NCI-H1105 treated with DMSO at 0.1 percent for 48 hours (cell line): ENCODE results near the gene SLCO3A1.

Experiments used
- DNase-seq: peaks from one replicate; lab custom pipeline; 2025; lab: John Stamatoyannopoulos, UW

The SLCO3A1 gene

DNA sequence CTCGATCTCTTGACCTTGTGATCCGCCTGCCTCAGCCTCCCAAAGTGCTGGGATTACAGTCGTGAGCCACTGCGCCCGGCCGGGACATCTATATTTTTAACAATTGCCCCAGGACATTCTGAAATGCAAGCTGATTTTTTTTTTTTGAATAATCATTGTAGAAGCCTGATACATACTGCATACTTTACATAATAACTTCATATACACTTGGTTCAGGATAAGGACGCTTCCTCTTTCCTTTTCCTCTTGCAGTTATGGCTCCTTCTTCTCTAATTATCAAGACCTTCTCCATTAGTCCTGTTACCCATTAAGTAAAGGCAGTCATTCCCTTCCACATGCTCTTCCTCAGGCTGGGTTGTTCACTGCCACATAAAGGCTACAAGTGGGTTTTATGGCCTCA is 58.3 kb downstream of the SLCO3A1 start:
- no peak for DNase-seq

DNA sequence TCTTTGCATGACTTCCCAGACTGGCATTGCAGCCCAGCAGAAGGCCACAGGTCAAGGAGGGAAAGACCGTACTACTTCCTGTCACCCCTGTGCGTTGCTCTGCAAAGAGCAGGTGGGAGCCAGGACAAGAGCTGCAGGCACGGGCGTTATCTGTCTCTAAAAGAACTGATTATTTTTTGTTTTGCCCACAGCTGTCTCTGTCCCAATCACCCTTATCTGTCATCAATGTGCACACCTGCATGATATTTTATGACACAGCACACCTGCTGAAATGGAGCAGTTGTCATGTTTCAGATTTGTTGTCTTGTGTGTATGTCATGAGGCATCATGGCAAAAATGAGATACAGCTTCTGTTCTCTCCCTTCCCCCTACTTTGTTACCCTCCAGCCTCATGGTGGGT is 58.8 kb downstream of the SLCO3A1 start:
- peak; percentile 52 for DNase-seq

DNA sequence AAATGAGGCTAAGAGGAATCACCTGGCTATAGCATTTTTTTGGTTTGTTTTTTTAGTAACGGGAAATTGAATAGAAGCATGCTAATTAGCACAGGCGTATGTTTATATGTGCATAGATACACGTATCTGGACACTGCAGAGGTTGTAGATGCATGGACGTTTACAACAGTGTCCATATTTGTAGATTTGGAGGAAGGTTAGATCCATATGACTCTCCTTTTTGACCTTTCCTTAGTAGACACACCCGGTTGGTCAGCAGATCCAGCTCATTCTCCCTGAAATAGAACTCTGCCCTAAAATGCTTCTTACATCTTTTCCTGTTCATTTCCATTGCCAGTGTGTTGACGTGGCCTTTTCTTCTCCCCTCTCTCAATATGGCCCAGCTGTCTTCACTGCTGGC is 60.1 kb downstream of the SLCO3A1 start:
- no peak for DNase-seq

DNA sequence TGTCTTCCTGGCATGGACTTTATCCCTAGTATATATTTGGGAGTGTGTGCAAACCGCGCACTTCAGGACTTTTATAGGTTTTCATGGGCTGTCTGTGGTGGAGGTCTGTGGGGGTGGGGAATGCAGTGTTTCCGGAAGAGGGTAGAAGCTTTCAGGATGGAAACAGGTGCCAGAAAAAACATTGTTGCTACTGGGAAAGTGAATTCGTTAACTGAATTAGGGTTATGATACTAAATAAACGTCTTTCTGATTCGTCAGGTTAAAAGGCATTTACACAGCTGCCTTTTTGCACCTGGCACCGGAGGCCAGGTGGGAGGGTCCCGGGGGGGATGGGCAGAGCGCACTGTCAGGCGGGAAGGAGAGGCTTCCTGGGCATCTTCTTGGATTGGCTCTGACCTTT is 62.1 kb downstream of the SLCO3A1 start:
- peak; percentile 89 for DNase-seq

DNA sequence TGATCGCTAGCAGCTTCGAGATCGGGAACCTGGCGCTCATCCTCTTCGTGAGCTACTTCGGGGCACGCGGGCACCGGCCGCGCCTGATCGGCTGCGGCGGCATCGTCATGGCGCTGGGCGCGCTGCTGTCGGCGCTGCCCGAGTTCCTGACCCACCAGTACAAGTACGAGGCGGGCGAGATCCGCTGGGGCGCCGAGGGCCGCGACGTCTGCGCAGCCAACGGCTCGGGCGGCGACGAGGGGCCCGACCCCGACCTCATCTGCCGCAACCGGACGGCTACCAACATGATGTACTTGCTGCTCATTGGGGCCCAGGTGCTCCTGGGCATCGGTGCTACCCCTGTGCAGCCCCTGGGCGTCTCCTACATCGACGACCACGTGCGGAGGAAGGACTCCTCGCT is 62.5 kb downstream of the SLCO3A1 start:
- DNase-seq, result peak; percentile 47

DNA sequence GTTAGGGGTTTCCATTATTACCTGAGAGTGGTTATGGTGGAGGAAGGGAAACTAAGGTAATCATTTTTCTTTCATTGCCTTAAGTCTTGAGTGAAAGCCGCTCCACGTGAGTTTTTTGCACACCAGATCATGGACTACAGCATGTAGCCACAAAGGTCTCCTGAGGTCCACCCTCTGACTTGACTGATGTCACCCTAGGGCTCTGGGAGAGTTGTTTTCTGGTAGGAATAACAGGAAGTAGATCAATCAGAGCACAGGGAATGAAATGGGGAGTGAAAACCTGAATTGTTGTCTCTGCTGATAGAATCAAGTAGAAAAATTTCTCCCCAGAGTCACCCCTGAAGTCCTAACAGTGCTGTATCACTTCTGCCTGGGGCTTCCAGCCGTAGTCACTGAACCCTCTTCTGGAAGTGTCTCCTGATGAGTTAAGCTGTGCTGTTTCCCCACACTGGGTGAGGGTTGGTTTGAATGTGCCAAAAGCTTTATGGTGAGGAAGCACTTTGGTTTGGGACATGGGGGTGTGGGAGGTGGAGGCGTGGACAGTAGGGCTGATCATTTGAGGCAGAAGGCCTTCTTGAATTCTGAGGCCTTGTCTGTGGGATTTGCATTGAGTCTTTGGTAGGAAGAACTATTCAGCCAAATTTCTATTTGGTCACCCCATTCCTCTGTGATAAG is 64.3 kb downstream of the SLCO3A1 start:
- DNase-seq, result no peak

DNA sequence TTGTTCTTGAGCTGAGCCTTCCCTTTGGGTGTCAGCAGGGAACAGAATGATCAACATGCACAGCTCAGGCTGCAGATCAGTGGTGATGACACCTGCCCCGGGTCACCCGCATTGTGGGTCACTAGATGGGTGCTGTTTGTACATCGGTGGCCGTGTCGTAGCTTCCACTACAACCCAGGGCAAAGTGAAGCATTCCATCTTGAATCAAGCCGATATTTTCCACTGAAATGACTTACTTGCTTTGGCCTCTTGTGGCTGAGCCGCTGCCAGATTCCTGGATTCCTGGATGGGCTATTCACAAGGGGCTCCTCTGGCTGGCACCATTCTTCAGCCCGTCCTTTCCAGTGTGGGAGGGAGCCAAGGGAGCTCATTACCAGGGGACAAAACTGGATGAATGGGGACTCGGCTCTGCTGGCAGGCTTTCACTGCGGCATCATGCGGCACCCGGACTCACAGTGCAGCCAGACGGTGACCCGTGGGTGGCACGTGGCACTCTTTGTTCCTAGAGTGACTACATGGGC is 65.6 kb downstream of the SLCO3A1 start:
- peak; percentile 11 for DNase-seq

DNA sequence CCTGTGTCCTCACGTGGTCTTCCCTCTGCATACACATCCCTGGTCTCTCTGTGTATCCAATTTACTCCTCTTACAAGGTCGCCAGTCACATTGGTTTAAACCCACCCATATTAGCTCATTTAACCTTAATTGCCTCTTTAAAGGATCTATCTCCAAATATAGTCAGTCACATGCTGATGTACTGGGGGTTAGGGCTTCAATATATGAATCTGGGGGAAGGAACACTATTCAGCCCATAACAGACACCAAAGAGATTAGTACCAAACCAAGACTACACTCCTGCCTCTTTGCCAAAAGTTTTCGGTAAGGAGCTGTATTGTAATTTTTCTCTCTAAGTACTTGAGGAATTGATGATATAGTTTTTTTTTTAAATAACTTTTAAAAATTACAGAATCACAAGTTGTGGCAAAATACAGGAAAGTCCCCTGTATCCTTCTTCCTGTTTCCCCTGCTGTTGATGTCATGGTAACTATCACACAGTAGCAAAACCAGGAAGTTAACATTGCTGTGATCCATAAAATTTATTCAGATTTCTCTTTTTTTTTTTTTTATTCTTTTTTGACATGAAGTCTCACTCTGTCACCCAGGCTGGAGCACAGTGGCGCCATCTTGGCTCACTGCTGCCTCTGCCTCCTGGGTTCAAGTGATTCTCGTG is 67.8 kb downstream of the SLCO3A1 start:
- DNase-seq, result no peak

DNA sequence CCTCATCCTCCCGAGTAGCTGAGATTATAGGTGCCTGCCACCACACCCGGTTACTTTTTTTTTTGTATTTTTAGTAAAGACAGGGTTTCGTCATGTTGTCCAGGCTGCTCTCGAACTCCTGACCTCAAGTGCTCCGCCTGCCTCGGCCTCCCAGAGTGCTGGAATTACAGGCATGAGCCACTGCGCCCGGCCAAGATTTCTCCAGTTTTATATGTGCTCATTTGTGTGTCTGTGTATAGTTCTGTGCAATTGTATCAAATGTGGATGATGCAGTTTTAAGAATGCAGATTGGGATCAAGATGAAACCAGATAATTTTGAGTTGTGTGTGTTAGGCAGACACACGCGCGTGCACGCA is 68.3 kb downstream of the SLCO3A1 start:
- DNase-seq, result no peak

DNA sequence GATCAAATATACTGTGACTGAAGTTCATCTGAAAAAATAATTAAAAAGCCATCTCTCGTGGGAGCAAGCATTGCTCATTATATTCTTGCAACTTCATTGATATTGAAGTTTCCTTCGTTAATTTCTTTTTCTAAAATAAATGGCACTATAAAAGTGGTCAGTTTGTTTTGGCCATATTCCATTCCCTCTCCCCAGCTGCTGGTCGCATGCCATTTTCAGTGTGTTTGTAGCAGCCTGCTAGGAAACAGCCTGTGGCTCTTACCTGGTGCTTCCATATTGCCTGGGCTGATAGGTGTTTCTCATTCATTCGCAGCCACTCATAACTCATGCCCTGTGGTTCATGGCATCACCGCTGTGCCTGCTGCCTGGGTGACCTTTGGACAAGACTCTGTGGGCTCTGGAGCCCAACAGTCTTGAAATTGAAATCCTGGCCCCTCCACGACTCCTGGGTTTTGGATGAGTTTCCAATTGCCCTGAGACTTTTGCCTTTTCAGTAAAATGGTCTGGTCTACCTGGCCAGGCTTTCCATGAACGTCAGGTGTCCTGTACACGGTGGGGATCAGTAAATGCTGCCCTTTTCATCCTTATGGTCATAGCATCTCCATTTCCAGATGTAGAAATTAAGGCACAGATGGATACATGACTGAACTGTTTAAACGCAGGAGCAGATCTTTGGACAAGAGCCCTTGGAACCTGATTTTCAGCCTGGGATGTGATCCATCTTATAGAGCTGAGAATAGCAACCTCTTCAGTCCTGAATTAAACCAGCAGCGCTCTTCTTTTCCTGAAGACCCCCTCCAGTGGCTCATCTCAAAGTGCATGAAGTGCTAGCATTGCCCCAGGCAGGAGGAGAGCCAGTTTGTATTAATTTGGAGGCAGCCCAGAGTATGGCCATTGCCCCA is 69.4 kb downstream of the SLCO3A1 start:
- DNase-seq, result peak; percentile 60

DNA sequence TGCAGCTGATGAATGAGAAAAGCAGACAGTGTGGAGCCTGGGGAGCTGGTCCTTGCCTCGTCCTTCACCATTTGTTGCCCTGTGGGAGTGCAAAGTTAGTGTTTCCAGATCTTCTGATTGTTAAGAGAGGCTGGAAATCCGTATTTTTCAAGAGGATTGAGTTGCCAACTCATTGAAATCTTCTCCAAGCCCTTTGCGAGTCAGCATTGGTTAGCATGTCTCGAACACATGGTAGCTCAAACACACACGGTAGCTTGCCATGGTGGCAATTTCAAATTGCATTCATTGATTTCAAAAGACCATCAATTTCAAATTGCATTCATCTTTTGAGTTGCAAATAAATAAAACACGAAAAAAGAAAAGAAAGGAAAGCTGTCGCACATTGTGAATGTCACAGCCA is 70.7 kb downstream of the SLCO3A1 start:
- no peak for DNase-seq

DNA sequence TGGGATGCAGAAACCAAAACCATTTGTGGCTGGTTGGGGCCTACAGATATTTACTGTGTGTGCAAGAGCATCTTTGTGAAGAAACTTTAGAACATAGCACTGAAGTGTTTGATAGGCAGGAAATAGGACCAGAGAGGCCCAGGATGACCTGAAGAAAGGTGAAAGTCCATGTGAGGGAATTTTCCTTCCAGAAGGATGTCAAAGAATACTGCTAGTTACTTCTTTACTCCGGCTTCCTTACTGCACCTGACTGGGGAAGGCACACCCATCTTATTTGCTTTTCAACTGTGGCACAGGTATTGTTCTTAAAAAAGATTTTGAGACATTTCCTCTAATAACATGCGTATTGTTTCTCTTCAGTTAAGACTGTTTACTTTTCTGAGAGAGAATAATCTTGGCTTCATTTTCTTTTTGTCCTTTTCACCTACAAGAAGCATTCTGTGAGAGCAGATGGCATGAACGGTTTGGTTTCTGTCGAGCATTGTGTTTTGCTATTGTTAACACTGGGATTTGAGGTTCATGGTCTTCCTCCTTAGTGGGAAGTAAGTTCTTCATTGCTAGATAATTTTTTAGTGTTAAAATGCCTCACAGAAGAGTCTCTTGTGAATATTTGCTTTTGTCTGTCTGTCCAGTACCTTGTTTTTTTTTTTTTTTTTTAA is 71.5 kb downstream of the SLCO3A1 start:
- DNase-seq, result no peak

DNA sequence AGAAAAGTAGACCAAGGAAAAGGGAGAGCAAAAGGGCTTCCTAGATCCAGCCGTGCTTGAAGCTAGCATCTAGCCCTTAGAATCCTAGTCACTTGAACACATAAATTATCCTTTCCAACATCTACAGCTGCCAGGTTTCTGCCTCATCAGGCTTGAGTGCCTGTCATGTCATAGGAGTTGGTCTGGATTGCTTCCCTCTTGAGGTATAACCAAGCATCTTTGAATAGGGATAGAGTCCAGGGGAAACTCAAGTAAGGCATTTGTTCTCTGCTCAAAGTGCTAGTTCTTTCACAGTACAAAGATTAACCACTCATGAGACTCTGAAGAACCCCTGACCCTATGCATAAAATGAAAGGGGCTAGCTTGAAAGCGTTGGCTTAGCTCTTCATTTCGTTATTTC is 72.3 kb downstream of the SLCO3A1 start:
- DNase-seq, result peak; percentile 60

DNA sequence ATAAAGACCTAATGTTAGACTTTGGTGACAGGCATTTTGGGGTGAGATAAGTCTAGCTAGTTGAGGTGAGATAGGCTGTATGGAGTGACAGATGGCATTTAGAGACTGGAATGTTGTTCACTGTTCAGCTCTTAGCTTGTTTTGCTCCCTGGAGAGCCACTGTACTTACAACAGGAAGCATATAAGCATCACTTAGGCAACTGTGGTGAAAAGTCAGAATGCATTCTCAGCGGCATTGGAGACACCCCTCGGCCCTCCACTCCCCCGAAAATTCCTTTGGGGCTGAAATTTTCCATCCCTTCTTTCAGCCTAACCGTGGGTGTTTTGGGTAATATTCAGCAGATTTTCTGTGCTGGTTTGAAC is 73.4 kb downstream of the SLCO3A1 start:
- no peak for DNase-seq

DNA sequence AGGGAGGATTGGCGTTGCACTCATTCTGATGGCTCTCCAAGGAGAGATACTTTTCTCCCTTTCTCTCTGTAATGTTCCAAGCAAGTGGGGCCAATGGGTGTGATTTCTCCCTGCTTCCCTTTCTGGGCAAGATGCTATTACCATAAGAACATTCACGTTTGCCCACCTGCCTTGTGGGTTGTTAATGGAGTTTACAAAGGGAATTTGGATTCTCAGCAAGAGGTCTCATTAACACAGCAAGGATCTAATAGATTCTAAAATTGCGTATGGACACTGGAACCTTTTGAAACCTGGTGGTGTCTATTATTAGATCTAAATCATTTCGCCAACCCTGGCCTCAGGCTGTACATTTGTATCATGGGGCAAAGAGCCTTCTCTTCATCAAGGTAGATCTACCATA is 74.1 kb downstream of the SLCO3A1 start:
- no peak for DNase-seq

DNA sequence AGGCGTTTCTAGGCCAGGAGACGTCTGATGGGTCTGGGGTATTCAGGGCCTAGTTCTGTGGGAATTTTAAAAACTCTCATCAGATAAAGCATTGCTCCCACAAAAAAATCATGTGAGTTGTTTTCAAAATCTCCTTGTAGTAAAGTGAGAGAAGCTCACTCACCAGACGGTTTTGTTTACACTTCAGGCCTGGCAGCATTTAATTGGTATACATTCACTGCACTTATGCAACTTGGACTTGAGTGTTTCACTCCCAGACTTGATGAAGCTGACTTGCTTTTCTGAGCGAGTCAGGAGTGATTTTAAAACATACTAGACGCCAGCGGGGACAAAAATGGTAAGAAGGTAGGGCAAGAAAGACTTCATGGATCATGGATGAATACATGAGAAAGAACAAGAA is 75.2 kb downstream of the SLCO3A1 start:
- DNase-seq, result peak; percentile 11

DNA sequence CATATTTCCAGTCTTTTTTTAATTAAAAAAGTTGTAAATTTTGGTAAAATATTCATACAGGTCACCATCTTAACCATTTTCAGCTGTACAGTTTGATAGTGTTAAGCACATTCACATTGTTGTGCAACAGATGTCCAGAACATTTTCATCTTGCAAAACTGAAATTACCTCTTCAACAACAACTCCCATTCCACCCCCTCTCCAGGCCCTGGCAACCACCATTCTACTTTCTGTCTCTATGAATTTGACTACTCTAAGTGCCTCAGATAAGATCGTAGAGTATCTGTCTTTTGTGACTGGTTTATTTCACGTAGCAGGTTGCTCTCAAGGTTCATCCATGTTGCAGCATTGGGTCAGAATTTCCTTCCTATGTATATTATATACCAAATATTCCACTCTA is 76.0 kb downstream of the SLCO3A1 start:
- DNase-seq, result no peak

DNA sequence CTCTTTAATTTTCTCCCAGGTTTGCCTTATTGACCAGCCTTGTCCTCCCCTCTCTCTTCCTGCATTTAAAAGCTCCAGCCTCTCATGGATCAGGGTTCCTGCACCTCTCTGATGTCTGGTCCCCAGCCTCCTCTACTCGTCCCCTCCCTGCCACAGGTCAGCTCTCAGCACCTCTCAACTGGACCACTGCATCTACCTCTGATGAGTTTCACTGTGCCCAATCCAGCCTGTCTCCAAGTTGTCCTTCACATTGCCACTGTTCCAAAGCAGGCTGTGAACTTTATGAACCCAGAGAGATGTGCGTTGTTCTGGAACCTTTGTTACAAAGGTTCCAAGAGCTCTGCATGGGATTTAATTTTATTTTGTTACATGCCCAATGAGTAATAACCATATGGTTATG is 76.6 kb downstream of the SLCO3A1 start:
- DNase-seq, result no peak

DNA sequence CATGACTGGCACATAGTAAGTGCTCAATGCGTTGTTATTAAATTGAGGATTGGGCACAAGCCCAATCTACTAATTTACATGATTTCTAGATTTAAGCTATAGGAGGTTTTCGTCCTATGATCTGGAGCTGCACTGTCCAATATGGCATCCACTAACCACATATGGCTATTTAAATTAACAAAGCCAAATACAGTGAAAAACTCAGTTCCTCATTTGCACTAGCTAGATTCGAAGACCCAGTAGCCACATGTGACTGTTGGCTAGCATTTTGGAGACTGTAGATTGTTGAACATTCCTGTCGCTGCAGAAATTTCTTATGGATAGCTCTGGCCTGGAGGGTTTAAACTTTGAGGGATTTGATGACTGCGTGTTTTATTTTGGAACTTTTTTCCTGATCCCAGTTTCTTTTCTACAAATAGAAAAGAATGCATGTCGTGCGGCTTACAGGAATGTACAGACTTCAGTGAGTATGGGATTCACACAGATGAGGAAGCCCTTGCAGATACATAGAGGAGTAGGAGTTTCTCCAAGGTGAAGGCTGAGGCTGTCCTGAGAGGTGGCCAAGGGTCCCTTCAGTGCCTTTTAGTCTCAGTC is 82.8 kb downstream of the SLCO3A1 start:
- no peak for DNase-seq

DNA sequence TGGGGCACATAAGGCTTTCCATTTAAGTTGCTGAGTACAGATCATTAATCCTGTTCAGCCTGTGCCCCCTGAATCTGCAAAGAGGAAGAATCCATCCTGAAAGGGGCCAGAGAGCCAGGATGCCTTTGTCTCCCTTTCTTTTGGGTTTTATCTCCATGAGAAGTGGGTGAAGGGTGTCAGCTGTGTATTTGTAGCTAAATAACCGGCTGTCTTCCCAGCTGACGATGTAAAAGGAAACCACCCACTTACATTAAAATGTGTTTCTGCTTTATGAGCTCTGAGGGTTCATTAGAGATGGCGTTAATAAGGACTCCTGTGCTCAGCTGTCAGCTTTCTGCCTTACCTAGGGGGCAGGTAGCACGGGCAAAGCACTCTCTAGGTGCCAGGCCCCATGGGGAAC is 83.4 kb downstream of the SLCO3A1 start:
- peak; percentile 13 for DNase-seq

DNA sequence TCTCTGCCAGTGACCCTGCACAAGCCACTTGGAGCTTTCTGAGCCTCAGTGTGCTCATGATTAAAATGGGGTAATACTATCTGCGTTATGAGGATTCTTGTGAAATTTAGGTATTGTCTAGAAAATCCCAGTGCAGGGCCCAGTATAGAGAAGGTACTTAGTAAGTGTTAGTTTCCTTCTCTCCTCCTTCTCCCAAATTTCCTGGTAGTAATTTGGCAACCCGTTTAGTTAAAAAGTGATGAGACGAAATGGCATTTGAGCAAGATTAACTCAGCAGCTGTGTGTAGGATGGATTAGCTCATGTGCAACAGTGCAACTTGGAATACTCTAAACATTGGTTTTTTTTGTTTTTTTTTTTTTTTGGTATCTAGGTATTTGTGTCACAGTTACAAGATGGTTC is 84.6 kb downstream of the SLCO3A1 start:
- no peak for DNase-seq

DNA sequence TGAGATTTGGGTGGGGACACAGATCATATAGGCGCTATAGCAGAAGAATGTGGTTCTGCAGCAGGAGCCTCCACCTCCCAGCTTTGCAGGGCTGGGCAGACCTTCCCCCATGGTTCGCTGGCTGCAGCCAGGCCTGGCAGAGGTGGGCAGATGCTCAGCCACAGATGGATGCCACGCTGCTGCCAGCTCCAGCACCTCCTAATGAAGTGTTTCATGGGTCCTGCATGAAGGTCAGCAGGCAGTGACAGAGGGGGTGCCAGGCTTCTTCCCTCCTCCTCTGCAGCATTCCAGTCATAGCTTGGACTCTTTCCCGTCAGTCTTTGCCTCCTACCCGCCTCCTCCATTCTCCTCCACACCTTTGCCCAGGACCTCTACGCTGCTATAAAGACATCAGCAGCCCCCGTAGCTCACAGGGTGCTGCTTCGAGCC is 85.9 kb downstream of the SLCO3A1 start:
- no peak for DNase-seq
